DMS153 treated with DMSO at 0.1 percent for 48 hours (cell line): ENCODE data around the gene PALD1.

Experiments
- DNase-seq: peaks from one replicate; lab custom pipeline; 2025; ENCODE audit not compliant: unreplicated experiment; lab: John Stamatoyannopoulos, UW

PALD1 gene

DNA sequence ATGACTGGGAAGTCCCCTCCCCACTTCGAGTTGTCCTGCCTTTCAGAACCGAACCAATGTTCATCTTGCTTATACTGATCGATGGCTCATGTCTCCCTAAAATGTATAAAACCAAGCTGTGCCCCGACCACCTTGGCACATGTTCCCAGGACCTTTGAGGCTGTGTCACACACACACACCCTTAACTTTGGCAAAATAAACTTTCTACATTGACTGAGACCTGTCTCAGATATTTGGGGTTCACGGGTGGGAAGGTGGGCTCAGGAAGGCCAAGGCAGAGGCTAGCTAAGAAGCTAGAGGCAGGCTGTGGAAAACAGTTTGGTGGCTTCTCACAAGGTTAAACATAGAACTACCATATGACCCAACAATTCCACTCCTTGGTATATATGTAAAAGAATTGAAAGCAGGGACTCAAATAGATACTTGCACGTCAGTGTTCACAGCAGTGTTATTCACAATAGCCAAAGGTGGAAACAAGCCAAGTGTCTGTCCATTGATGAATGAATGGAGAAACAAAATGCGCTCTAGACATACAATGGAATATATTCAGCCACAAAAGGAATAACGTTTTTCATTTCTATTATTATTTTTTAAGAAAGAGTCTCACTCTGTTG is 108.6 kb downstream of the PALD1 start:
- no peak for DNase-seq

DNA sequence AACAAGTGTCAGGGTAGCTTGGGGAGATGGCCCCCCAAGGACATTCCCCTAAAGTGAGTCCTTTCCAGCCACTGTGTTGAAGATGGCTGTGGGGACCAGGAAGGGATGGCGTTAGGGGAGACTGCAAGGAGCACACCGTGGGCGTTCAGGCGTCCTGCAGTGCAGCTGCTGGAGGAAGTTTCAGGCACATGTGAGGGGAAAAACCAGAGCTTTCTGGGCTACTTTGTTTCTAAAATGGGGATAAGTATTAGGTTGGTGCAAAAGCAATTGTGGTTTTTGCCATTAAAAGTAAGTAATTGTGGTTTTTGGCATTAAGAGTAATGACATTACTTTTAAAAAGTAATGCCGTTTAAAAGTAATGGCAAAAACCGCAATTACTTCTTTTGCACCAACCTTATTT is 109.7 kb downstream of the PALD1 start:
- no peak for DNase-seq

DNA sequence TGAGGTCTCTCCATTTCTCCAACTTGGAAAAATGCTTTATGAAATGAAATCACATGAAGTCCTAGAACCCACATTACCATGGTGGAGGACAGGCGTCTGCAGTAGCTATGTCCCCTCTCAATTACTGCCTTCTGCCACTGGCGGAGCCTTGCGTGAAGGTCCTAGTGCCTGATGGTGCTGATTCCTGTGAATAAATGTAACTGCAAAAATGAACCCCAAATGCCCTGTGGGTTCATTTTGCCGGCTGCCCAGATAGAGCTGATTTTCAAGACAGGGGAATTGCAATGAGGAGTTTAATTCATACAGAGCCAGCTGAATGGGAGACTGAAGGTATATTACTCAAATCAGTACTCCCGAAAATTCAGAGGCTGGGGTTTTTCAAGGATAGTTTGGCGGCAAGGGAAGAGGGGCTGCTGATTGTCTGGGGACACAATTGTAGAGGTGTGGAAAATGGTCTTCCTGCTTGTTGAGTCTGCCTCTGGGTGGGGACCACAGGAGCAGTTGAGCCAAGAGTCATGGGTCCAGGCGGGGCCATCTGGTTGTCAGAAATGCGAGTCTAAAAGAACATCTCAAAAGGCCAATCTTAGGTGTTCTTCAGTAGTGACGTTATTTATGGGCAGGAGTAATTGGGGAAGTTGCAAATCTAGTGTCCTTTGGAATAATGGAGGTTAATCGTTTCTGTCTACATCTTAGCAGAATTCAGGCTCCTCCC is 110.4 kb downstream of the PALD1 start:
- no peak for DNase-seq

DNA sequence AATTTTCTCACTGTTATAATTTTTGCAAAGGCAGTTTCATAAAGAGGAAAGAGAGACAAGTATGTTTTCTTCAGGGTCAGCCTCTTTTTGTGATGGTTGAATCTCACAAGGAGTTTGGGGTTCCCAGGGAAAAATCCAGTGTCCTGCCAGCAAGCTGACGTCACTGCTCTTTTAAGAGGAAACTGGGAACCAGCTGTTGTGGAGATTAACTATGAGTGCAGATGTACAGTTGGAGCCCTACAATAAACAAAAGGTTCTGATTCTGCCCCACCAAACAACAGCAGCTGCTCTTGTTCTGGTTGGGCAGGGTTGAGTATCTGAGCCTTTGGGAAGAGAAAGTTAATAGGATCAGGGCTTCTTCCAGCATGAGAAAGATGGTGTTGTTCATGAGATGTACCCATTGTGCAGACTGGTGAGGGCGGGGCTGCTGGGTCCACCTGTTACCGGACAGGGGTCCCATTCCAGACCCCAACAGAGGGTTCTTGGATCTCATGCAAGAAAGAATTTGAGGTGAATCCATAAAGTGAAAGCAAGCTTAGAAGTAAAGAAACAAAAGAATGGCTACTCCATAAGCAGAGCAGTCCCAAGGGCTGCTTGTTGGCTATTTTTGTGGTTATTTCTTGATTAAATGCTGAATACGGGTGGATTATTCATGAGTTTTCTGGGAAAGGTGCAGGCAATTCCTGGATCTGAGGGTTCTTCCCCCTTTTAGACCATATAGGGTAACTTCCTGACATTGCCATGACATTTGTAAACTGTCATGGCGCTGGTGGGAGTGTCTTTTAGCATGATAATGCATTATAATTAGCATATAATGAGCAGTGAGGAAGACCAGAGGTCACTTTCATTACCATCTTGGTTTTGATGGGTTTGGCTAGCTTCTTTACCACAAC is 111.4 kb downstream of the PALD1 start:
- DNase-seq, result no peak

DNA sequence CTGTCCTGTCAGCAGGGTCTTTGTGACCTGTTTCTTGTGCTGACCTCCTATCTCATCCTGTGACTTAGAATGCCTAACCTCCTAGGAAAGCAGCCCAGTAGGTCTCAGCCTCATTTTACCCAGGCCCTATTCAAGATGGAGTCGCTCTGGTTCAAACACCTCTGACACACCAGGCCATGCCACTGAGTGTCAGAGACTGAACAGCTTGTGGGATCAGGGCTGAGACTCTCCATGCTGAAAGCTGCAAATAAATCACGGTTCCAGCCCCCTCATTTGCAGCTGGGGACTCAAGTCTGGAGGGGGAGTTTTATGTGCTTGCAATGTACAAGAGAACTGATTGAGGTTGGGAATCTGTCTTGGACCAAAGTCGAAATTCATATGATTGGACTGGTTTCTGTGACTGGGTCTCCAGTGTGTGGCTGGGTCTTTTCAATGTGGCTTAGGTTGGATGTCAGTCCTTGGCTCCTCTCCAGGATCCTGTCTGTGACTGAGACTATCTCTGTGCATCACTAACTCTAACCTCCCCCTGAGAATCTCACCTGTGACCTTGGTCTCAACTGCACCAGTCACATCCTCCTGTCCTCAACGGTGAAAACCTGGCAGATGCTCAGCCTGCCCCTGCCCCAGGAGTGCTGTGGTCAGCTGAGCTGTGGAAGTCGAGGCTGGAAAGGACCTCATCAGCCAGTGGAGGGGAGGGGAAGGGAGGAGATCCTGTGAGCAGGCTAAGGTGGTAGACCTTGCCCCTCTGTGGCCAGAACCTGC is 112.3 kb downstream of the PALD1 start:
- no peak for DNase-seq

DNA sequence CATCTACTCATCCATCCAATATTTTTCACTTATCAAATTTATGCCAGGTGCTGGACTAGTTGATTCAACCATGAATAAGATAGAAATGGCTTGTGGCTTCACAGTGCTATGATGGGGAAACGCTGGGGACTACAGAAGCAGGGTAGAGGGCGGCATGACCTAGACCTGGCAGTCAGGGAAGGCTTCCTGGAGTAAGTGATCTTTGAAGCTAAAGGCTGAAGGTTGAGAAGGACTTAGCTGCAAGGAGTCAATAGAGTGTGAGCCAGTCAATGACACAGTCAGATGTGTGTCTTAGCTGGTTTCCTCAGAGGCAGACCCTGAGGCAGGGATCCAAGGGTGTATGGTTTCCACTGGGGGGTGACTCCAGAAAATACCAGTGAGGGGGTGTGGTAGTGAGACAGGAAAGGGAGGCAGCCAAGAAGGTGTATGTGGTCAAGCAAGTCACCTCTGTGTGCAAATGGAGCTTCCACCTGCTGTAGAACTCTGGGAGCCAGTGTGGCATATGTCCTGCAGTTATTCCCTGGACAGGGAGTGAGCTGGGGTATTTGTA is 113.7 kb downstream of the PALD1 start:
- no peak for DNase-seq

DNA sequence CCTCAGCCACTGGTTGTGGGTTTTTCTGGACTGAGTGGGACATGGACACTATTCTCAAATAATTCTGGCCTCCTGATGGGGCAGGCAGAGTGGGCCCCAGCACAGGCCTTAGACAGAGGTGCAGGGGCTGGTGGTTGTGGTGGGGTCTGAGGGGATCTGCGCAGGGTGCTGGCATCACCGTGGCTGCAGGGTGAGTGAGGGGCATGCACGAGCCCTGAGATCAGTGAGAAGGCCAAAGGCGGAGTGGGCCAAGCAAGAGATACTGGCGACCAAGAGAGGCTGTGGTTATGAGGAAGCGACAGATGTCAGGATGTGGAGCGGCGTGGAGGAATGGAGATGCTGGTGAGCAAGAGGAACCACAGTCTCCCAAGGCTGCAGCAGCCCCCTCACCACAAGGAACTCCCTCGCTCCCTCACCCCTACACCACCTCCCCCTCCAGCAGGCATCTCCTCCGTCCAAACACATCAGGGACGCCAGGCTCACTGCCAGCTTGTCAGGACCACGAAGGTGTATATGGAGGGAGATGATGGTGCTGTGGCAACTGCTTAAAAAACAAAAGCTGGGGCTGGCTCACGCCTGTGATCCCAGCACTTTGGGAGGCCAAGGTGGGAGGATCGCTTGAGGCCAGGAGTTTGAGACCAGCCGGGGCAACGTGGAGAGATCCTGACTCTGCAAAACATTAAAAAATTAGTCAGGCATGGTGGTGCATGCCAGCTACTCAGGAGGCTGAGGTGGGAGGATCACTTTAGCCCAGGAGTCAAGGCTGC is 114.4 kb downstream of the PALD1 start:
- no peak for DNase-seq

DNA sequence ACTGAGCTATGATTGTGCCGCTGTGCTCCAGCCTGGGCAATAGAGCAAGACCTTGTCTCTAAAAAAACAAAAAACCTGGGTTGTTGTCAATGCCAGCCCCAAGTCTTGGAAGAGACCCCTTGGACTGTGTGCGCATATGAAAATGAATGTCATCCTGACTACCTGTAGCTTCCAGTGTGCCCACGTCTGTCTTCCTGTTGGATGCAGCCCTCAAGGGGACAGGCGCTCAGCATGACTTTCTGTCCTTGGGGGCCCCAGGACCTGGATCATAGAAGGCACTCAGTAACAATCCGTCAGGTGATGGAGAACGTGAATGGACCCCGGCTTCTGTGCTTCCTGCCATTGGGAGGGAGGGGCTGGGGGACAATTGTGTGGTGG is 114.9 kb downstream of the PALD1 start:
- DNase-seq, result no peak

DNA sequence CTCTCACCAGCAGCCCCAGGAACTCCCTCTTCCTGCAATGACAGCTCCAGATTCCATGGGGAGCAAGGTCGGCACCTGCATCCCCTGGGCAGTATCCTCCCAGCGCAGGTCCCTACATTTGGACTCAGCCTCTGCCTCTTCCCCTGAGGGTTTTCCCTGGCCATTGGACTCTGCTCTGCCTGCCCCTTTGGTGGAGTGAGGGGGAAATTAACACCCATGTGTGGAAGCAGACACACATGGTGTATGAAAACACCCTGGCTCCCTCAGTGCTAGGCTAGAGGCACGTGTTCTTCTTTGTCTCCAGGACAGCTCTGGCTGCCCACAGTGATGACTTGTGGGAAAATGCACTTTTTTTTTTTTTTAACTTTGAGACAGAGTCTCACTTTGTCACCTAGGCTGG is 115.6 kb downstream of the PALD1 start:
- DNase-seq, result no peak

DNA sequence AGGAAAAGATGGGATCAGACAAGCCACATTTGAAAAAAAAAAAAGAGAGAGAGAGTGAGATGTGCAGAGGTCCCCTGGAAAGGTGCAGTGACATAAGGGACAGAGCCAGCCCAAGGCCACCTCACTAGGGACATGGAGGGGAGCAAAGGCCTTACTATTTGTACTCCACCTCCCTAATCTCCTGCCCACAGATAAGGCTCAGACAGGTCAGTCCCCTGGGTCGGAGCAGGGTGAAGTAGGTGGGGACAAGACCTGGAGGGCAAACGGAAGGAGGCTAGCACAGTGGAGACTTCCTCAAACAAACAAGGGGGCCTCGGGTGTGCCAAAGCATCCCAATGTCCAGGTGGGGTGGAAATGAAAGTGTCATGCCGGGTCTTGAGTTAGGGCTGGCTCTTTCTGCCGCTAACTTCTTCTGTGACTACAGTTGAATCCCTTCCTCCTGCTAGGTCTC is 117.0 kb downstream of the PALD1 start:
- DNase-seq, result no peak

DNA sequence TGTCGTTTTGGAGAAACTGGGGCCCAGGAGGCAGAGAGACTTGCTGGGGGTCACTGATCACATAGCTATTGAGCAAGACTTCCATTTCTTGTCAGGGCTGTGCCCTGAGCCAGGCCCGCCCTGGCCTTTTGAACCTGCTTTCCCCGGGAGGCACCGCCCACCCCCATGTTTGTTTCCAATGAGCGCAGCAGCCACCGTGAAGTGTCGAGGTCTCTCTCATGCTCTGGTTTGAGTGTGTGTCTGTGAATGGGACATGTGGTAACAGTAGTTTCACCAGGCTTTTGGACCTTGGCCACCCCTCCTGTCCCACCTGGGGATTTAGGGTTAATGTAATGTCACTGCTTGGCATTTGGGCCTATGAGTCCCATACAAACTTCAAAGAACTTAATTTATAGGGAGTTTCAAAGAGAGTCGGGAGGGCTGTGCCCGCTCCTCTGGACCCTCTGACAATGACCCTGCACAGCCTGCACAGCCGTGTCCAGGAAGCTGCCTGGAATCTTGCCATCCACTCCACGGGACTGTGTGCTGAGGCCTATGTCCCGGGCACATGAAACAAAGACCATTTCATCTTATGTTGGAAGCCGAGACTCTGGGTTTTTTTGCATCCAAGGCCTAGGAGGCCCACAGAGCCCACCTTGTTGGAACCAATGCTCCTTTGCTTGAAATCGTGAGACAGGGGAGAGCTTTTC is 117.7 kb downstream of the PALD1 start:
- DNase-seq, result no peak

DNA sequence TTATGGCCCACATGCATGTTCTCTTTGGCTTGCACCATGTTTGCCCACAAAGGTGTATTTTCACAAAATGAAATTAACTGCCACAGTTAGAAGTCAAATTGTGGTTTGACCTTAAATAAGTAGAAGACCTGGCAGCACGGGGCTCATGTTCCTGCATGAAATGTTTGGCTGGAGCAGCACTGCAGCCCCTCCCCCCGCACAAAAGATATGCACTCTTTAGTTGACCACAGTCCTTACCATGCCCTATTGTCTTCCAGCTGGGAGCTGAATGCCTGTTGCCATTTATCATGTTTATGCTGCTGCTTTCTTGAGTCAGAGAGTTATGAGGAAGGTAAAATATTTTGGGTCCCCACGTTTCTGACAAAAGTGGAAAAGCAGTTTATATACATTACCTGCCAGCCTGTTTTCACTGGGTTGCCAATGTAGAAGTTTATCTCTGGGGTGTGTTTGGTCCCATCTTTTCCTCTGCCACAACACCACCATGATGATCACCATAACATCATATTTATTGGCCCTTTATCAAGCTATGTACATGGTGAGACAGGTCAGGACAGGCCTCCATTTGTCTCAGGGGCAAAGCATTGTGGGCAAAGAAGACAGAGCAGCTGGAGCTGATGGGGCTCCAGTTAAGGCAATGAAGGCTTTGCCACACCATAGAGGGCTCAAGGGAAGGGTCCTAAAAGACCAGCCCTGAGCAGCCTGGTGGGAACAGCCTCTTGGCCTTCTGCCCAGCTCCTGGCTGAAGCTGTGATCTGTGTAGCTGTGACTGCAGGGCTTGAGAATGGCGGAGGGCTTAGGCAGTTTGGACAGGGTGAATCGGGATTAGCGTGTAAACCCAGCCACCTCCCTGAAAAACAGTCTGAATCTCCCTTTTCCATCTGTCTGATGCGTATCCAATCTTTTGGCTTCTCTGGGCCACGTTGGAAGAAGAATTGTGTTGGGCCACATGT is 118.6 kb downstream of the PALD1 start:
- DNase-seq, result no peak

DNA sequence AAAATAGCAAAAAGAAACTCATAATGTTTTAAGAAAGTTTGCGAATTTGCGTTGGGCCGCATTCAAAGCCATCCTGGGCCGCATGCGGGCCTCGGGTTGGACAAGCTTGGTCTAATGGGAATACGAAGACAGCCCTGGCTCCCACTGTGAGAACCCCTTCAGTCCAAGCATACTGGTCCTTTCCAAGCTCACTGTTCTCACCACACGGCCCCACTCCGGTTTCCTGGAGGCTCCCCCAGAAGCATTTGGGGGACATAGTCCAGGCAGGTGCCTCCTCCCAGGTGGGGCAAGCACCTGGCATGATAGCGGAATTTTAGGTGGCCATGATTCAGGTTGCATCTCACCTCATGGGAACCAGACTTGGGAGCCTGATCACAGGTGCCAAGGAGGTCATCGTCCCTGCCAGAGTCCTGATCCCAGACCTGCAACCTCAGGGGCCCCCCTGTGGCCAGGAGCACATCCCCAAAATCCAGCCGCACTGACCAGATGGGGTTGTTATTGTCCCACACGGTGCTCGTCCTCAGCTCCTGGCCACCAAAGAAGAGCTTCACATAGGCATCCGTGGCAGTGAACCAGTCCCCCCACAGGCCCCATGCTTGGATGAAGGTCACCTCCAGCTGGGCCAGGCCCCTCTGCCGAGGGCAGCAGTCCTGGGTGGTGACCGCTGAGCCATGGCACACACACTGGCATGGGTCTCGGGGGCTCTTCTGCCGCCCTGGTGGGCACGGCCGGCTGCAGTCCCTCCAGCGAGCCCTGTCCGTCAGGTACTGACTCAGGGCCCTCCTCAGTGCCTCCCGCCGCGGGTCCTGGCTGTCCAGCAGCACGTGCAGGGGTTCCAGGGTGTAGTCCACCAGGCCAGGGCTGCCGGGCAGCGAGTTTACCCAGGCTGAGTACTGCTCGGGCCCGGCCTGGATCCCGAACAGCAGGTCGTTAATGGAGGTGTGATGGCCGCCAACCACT is 119.6 kb downstream of the PALD1 start:
- DNase-seq, result no peak

DNA sequence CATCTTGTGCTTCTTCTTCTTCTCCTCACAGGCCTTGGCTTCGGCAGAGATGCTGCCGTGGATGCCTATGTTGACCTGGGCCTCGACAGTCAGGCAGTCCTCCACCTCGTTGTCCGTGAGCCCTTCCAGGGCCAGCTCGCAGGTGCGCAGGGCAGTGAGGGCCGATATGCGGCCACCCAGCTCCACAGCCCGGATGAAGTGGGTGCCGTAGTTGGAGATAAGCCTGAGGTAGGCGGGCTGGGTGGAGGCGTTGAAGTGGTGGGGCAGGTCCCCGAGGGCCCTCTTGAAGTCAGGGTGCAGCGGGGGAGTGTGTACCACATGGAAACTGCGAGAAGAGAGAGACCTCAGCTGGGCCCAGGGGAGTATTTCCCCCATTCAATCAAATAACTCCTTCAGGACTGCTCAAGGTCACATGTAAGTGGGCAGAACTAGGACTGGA is 120.3 kb downstream of the PALD1 start:
- no peak for DNase-seq

DNA sequence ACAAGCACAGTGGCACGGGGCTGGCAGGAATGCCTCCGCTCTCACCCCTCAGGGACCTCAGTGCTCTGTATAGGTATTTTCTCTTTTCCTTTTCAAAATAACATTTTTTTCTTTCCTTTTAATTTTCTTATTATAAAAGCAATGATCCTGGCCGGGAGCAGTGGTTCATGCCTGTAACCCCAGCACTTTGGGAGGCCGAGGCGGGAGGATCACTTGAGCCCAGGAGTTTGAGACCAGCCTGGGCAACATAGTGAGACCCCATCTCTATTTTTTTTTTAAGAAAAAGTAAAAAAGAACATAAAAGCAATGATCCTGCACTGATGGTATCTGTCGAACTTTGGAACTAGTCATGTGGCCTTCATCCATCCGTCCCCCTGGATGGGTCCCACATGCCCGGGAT is 120.8 kb downstream of the PALD1 start:
- no peak for DNase-seq

DNA sequence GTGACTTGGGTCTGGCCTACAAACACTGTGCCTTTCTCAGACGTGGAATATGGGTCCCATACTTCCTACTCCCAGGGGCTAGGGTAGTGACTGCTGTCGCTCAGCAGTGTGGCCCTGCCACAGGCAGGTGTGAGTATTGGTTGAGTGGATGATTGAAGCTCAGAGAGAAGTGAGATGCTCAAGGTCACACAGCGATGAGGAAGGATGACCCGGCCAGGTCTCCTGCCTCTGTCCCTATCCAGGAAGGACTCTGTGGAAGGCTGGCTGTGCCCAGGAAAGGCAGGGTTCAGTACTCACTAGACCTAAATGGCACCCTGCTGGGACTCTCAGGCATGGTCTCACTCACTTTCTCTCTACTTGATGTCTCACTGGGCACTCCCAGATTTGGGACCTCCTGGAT is 121.2 kb downstream of the PALD1 start:
- no peak for DNase-seq
